HG03442 (cell line): Measurements from ENCODE around the gene LEKR1.
"Not testable (repeated sequence)": the region's sequence is repeated elsewhere in the genome, so short reads cannot be mapped to it uniquely, and the experiment has no call there.

ENCODE experiments used
- ATAC-seq: cut with Tn5 transposase; IDR thresholded peaks from one replicate; pipeline ENCODE4 v1.9.1; 2021; ENCODE audit warnings: mild to moderate bottlenecking, moderate library complexity; ENCODE audit not compliant: unreplicated experiment

Gene LEKR1

GRCh38 chr3:156834435-156834834 lies 8.3 kb downstream of the LEKR1 start:
- no peak for ATAC-seq

- ATAC-seq = no peak
Measured at GRCh38 chr3:156834962-156835535, 8.9 kb downstream of the LEKR1 start.

- ATAC-seq = no peak
Measured at GRCh38 chr3:156836701-156837100, 10.5 kb downstream of the LEKR1 start.

- ATAC-seq = no peak
Measured at GRCh38 chr3:156837115-156837514, 11.0 kb downstream of the LEKR1 start.

- no peak for ATAC-seq
Measured at GRCh38 chr3:156838035-156838434, 11.9 kb downstream of the LEKR1 start.

GRCh38 chr3:156840826-156841689 lies 14.9 kb downstream of the LEKR1 start:
- no peak for ATAC-seq

GRCh38 chr3:156843071-156843808 lies 17.1 kb downstream of the LEKR1 start:
- ATAC-seq = no peak

GRCh38 chr3:156847752-156848448 lies 21.7 kb downstream of the LEKR1 start:
- no peak for ATAC-seq

- ATAC-seq = peak; percentile 99
Measured at GRCh38 chr3:156859578-156859977, 33.4 kb downstream of the LEKR1 start.

- no peak for ATAC-seq
Measured at GRCh38 chr3:156860873-156861272, 34.7 kb downstream of the LEKR1 start.

GRCh38 chr3:156862338-156862737 lies 36.2 kb downstream of the LEKR1 start:
- ATAC-seq = no peak

- no peak for ATAC-seq
Measured at GRCh38 chr3:156865732-156866131, 39.6 kb downstream of the LEKR1 start.

- no peak for ATAC-seq
Measured at GRCh38 chr3:156867174-156867573, 41.0 kb downstream of the LEKR1 start.

- ATAC-seq = no peak
Measured at GRCh38 chr3:156867920-156868319, 41.8 kb downstream of the LEKR1 start.

- no peak for ATAC-seq
Measured at GRCh38 chr3:156873906-156874305, 47.8 kb downstream of the LEKR1 start.

GRCh38 chr3:156879491-156879890 lies 53.3 kb downstream of the LEKR1 start:
- not testable (repeated sequence) for ATAC-seq

- ATAC-seq = no peak
Measured at GRCh38 chr3:156885761-156886160, 59.6 kb downstream of the LEKR1 start.

GRCh38 chr3:156888176-156888575 lies 62.0 kb downstream of the LEKR1 start:
- no peak for ATAC-seq

GRCh38 chr3:156888576-156888975 lies 62.4 kb downstream of the LEKR1 start:
- ATAC-seq = no peak

GRCh38 chr3:156892701-156893100 lies 66.5 kb downstream of the LEKR1 start:
- ATAC-seq = no peak

- ATAC-seq = not testable (repeated sequence)
Measured at GRCh38 chr3:156895374-156895773, 69.2 kb downstream of the LEKR1 start.
